Measurements from ENCODE around the gene FXYD4. TPM values are rescaled to one million over a fixed set of nuclear protein-coding genes. Genes with fewer than 3 reads are reported as not detected.

FXYD4 gene
- total and polyA plus RNA-seq, 2 experiments from 2014 or later: 0.19 to 0.80 TPM

- Histone ChIP-seq H3K27ac (peak overlapping the region; percentile 6), H2AFZ (no peak overlapping the region), H3K27me3 (no peaks in the 10 kb centered on the region), H3K4me2 (peak overlapping the region; percentile 52), H3K79me2 (peaks cover 92% of the 10 kb centered on the region), H3K36me3 (replicated peaks; ENCODE audit: insufficient read depth, low read depth) (no peaks in the 10 kb centered on the region), H3K4me3 (no peak overlapping the region), H3K9me2 (replicated peaks; ENCODE audit: insufficient read depth) (no peaks in the 10 kb centered on the region), H4K20me1 (ENCODE audit: insufficient read depth, poor library complexity, severe bottlenecking) (peaks cover 92% of the 10 kb centered on the region), H3K4me1 (ENCODE audit: insufficient read depth) (peaks cover 66% of the 10 kb centered on the region), H3K9me3 (ENCODE audit: low read depth) (no peaks in the 10 kb centered on the region)
- TF ChIP-seq EZH2 (IDR thresholded peaks at IDR 0.05; ENCODE audit: borderline replicate concordance) (no peak), CTCF (IDR thresholded peaks at IDR 0.05; ENCODE audit: poor library complexity) (no peak), EZH2phosphoT487 (IDR thresholded peaks at IDR 0.05; ENCODE audit: low read depth, severe bottlenecking, unreplicated experiment) (no peak)
- DNase-seq (ENCODE audit: low spot score): no peak
- 83% methylated on average over 2 of the region's 2 CpGs for WGBS (ENCODE audit: low lambda C conversion rate, missing lambda C conversion rate)
Measured at GRCh38 chr10:43401627-43402026, 30.2 kb downstream of the FXYD4 start.

DNA sequence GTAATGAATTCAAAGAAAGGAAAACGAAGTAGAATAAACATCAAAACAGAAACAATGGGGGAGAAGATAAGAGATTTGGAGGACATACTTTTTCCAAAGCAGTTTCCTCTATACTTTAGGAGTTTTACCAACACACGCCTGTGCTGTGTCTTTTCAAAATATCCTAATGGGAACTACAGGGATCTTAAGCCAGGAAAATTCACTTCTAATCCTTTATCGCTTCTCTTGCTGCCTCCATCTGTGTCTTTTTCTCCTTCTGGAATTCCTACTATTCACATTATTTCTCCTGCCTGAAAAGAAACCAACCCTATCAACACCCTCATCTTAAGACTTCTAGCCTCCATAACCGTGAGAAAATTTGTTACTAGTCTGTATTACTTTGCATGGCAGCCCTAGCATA, 30.7 kb downstream of the FXYD4 start:
- peaks cover 96% of the 10 kb centered on the region for H3K79me2 ChIP-seq
- no peaks in the 10 kb centered on the region for H3K36me3 ChIP-seq (replicated peaks; ENCODE audit: insufficient read depth, low read depth)
- H2AFZ ChIP-seq: no peak overlapping the region
- H3K9me3 ChIP-seq (ENCODE audit: low read depth): no peaks in the 10 kb centered on the region
- H3K9me2 ChIP-seq (replicated peaks; ENCODE audit: insufficient read depth): no peaks in the 10 kb centered on the region
- H3K4me1 ChIP-seq (ENCODE audit: insufficient read depth): peaks cover 66% of the 10 kb centered on the region
- peaks cover 95% of the 10 kb centered on the region for H4K20me1 ChIP-seq (ENCODE audit: insufficient read depth, poor library complexity, severe bottlenecking)
- no peak for TF ChIP-seq CTCF (IDR thresholded peaks at IDR 0.05; ENCODE audit: poor library complexity)
- TF ChIP-seq EZH2 (IDR thresholded peaks at IDR 0.05; ENCODE audit: borderline replicate concordance): no peak
- no peak for TF ChIP-seq EZH2phosphoT487 (IDR thresholded peaks at IDR 0.05; ENCODE audit: low read depth, severe bottlenecking, unreplicated experiment)
- no peak overlapping the region for H3K4me3 ChIP-seq
- no peaks in the 10 kb centered on the region for H3K27me3 ChIP-seq
- H3K27ac ChIP-seq: peak overlapping the region; percentile 23
- DNase-seq (ENCODE audit: low spot score): no peak
- WGBS (ENCODE audit: low lambda C conversion rate, missing lambda C conversion rate): 63% methylated on average over 4 of the region's 4 CpGs
- H3K4me2 ChIP-seq: peak overlapping the region; percentile 52

DNA sequence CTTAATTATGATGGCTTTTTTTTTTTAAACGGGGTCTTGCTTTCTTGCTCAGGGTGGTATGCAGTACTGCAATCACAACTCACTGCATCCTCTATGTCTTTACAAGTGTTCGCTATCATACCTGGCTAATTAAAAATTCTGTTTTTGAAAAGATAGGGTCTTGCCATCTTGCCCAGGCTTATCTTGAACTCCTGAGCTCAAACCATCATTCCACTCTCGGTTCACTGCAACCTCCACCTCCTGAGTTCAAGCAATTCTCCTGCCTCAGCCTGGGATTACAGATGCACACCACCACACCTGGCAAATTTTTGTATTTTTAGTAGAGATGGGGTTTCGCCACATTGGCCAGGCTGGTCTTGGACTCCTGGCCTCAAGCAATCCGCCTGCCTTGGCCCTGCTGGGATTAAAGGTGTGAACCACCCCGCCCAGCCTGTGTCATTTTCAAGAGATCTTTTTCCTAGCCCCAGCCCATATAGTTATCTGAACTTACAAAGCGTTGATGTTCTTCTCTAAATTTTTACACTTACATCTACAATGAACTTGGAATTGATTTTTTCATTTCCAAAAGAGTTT, 31.5 kb downstream of the FXYD4 start:
- Histone ChIP-seq H4K20me1 (ENCODE audit: insufficient read depth, poor library complexity, severe bottlenecking) (peaks cover 90% of the 10 kb centered on the region), H3K9me3 (ENCODE audit: low read depth) (no peaks in the 10 kb centered on the region), H3K9me2 (replicated peaks; ENCODE audit: insufficient read depth) (no peaks in the 10 kb centered on the region), H3K4me1 (ENCODE audit: insufficient read depth) (peaks cover 61% of the 10 kb centered on the region), H3K27me3 (no peaks in the 10 kb centered on the region), H3K4me2 (peak overlapping the region; percentile 52), H3K4me3 (no peak overlapping the region), H3K36me3 (replicated peaks; ENCODE audit: insufficient read depth, low read depth) (no peaks in the 10 kb centered on the region), H3K79me2 (peaks cover 92% of the 10 kb centered on the region), H3K27ac (no peak overlapping the region), H2AFZ (no peak overlapping the region)
- no peak for DNase-seq (ENCODE audit: low spot score)
- WGBS (ENCODE audit: low lambda C conversion rate, missing lambda C conversion rate): 89% methylated on average over 7 of the region's 7 CpGs
- no peak for TF ChIP-seq CTCF (IDR thresholded peaks at IDR 0.05; ENCODE audit: poor library complexity)
- no peak for TF ChIP-seq EZH2 (IDR thresholded peaks at IDR 0.05; ENCODE audit: borderline replicate concordance)
- TF ChIP-seq EZH2phosphoT487 (IDR thresholded peaks at IDR 0.05; ENCODE audit: low read depth, severe bottlenecking, unreplicated experiment): no peak

All from hepatocyte (in vitro differentiated cells).